ENCODE data around the gene MAGED4.
"Not testable (repeated sequence)": the region's sequence is repeated elsewhere in the genome, so short reads cannot be mapped to it uniquely, and the experiment has no call there.

Gene MAGED4, protein sequence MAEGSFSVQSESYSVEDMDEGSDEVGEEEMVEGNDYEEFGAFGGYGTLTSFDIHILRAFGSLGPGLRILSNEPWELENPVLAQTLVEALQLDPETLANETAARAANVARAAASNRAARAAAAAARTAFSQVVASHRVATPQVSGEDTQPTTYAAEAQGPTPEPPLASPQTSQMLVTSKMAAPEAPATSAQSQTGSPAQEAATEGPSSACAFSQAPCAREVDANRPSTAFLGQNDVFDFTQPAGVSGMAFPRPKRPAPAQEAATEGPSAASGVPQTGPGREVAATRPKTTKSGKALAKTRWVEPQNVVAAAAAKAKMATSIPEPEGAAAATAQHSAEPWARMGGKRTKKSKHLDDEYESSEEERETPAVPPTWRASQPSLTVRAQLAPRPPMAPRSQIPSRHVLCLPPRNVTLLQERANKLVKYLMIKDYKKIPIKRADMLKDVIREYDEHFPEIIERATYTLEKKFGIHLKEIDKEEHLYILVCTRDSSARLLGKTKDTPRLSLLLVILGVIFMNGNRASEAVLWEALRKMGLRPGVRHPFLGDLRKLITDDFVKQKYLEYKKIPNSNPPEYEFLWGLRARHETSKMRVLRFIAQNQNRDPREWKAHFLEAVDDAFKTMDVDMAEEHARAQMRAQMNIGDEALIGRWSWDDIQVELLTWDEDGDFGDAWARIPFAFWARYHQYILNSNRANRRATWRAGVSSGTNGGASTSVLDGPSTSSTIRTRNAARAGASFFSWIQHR

DNA sequence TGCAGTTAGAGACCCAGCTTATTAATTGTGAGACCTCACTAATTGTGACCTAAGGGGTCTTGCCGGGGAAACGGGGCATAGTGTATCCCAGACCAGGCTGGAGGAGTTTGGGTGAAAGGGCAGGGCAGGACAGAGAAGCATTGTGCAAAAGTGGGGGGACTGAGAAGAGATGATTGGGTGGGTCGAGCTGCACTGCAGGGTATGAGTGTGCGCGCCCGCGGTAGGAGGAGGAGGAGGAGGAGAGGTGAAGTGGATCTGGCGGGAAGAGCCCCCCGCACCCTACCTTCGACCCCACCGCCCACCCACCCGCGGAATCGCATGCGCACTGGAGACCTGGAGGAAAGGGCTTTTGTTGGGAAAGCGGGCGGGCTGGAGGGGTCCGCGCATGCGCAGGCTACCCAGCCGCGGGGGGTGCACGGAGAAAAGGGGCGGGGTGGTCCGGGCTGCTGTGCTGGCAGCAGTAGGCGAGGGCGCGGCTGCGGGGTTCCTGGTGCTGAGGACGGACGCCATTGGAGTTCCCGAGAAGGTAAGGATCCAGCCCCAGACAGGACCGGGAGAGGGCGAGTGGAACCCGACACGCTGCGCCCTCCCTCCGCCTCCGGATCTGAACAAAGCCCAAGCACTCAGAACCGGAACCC, at the start of gene MAGED4:
Gene MAGED4 (plus strand): TSS at position 449 of the 638 bp plus-strand sequence. CDS start 1,035 bp downstream, outside the sequence.
- DNase-seq (ENCODE audit: low read depth): not testable (repeated sequence)

DNA sequence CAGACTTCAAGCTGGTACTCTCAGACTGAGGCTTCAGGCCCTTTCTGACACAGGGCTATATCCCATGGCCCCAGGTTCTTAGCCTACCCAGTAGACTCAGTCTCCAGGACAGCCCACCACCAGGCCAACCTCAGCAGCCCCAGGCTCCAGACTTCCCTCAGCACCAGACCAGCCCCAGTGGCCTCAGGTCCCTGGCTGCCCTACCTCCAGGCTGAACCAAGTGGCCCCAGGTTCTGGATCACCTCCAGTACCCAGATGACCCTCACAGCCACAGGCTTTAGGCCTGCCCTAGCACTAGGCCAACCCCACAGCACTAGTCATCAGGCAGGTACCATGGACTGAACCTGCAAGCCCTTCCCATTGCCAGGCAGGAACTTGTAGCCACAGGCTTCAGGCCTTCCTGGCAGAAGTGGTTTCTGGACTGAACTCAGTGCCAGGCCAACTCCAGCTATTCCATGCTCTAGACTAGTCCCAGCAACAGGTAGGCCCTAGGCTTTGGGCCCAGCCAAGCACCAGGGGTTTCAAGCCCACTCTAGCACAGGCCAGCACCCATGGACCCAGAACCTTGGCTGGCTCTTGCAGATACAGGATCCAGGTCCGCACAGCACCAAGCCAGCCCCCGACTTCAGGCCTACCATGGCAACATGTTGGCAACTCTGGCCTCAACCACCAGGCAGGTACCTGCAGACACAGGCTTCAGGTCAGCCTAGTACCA, 45.7 kb upstream of the MAGED4 start:
- DNase-seq (ENCODE audit: low read depth): no peak

DNA sequence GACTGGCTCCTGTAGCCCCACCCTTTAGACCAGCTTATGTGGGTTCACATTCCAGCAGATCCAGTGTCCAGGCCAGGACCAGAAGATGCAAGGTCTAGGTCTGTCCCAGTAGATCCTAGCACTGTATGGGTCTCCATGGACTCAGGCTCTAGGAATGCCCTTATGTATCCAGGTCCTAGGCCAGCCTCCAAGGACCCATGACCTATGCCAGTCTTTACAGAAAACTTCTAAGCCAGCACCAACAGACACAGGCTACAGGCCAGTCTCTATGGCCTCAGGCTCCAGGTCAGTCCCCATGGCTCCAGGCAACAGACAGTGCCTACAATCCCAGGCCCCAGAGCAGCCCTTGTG, 45.2 kb upstream of the MAGED4 start:
- no peak for DNase-seq (ENCODE audit: low read depth)

DNA sequence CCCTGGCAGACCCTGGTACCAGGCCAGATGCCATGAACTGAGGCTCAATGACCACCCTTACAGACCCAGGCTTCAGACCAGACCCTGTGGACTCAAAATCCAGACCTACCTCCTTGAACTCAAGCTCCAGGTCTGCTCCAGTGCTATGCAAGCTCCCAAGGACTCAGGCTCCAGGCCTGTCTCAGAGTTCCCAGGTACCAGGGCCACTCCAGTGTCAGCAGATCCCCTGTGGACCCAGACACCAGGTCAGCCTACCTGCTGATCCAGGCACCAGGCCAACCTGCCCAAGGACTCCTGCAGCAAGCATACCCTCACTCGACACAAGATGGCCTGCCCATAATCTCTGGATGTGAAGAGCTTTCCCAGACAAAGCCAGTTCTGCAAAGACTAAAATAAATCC, 44.7 kb upstream of the MAGED4 start:
- no peak for DNase-seq (ENCODE audit: low read depth)

DNA sequence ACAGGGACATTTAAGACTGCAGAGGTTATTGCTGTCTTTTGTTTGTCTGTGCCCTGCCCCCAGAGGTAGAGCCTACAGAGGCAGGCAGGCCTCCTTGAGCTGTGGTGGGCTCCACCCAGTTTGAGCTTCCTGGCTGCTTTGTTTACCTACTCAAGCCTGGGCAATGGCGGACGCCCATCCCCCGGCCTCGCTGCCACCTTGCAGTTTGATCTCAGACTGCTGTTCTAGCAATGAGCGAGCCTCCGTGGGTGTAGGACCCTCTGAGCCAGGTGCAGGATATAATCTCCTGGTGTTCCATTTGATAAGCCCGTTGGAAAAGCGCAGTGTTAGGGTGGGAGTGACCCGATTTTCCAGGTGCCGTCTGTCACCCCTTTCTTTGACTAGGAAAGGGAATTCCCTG, 34.0 kb upstream of the MAGED4 start:
- not testable (repeated sequence) for DNase-seq (ENCODE audit: low read depth)

DNA sequence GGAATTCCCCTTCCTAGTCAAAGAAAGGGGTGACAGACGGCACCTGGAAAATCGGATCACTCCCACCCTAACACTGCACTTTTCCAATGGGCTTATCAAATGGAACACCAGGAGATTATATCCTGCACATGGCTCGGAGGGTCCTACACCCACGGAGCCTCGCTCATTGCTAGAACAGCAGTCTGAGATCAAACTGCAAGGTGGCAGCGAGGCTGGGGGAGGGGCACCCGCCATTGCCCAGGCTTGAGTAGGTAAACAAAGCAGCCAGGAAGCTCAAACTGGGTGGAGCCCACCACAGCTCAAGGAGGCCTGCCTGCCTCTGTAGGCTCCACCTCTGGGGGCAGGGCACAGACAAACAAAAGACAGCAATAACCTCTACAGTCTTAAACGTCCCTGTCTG, 24.5 kb upstream of the MAGED4 start:
- not testable (repeated sequence) for DNase-seq (ENCODE audit: low read depth)

DNA sequence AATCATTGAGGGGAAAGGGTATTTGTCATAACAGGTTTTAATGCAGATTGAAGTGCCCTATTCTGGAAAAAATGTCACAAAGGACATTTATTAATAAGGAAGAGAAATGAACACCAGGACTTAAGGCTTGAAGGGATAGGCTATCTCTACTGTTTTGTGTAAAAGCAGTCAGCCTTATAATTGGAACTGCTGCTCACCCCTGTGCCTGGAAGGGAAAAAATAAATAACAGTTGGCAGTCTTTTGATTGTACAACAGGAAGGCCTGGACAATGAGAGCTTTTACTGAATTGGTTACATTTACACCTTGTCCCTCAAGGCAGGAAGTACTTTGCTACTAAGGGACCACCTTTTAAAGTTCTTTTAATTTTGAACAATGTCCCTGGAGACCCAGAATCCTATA, 17.8 kb upstream of the MAGED4 start:
- DNase-seq (ENCODE audit: low read depth): no peak

DNA sequence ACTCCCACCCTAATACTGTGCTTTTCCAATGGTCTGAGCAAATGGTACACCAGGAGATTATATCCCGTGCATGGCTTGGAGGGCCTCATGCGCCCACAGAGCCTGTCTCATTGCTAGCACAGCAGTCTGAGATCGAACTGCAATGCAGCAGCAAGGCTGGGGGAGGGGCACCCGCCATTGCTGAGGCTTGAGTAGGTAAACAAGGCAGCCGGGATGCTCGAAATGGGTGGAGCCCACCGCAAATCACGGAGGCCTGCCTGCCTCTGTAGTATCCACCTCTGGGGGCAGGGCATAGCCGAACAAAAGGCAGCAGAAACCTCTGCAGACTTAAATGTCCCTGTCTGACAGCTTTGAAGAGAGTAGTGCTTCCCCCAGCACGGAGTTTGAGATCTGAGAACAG, 13.6 kb upstream of the MAGED4 start:
- DNase-seq (ENCODE audit: low read depth): not testable (repeated sequence)

DNA sequence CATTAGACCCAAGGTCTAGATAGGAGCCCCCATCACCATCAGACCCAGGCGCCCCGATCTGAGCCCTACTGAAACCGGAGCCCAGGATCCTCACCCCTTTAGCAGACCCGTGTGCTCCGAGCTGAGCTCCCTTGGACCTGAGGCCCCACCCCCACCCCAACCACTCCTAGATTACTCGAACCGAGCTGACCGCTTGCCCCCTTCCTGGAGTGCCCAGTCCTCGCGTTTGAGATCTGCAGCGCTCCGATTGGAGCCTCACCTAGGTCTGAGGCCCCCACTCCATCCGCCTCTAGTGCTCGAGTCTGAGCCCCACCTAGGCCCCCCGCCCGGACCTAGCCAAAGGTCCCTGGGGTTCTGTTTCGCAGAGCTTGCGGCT, 378 bp downstream of the MAGED4 start:
- not testable (repeated sequence) for DNase-seq (ENCODE audit: low read depth)

DNA sequence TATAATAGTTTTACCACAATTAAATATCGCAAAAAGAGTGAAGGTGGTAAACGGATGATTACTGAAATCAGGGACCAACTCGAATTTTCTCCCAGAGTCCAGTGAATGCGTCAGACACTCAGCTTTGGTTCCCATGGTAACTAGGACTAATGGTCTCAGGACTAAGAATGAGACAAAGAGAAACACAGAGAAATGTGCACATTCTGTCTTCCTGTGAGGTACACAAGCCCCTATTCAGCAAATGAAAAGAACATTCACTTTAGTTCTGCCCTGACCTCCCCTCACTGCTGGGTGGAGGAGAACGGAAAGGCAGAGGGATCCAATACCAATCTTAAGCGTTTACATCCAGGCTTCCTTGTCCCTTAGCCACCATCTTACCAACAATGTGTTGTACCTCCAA, 26.7 kb downstream of the MAGED4 start:
- not testable (repeated sequence) for DNase-seq (ENCODE audit: low read depth)

DNA sequence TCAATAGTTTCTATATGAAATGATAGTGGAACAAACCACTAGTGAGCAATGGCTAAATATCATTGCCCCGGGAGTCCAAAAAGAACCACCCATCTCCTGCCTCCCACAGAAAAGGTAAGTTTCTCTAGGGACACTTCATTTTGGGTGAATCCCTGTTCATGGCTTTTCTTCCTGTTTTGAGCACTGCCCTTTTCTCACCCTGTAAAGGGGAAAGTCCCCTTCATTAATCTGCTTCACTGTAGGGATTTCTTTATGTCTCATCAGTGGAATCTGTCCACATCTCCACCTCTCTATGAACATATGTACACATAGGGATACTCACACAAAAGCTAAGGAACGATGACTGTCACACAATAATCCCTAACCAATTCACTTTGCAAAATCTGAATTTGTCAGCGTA, 28.6 kb downstream of the MAGED4 start:
- DNase-seq (ENCODE audit: low read depth): no peak

DNA sequence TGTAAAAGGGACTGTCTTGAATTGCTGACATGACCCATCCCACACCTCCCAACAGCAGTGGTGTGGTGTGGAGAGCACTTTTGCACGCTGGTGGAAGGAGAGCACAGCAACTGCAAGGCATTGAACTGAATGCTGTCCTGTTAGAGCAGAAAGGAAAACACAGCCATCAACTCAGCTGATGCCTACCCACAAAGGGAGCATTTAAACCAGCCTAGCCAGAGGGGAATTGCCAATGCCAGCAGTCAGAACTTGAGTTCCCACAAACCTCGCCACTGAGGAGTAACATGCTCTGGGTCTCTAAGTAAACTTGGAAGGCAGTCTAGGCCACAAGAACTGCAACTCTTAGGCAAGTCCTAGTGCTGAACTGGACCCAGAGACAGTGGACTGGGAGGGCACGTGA, 31.9 kb downstream of the MAGED4 start:
- DNase-seq (ENCODE audit: low read depth): no peak

DNA sequence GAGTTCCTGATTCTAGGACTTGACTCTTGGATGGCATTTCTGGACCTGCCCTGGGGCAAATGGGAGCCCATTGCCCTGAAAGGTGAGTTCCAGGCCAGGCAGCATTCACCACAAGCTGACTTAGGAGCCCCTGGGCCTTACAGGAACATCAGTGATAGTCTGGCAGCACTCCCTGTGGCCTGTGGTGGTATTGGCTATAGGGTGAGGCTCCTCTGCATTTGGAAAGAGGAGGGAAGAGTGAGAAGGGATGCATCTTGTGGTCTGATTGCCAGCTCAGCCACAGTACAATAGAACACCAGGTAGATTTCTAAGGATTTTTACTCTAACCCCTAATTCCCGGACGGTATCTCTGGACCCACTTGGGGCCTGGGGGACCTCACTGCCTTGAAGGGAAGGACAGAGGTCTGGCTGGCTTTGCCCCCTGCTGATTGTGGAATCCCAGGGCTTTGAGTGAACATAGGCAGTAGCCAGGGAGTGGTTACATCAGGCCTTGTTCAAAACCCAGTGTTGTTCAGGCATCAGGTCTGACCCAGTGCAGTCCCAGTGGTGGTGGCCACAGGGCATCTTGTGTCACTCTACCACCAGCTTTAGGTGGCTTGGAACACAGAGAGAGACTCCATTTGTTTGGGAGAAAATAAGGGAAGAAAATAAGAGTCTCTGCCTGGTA, 32.9 kb downstream of the MAGED4 start:
- DNase-seq (ENCODE audit: low read depth): no peak

DNA sequence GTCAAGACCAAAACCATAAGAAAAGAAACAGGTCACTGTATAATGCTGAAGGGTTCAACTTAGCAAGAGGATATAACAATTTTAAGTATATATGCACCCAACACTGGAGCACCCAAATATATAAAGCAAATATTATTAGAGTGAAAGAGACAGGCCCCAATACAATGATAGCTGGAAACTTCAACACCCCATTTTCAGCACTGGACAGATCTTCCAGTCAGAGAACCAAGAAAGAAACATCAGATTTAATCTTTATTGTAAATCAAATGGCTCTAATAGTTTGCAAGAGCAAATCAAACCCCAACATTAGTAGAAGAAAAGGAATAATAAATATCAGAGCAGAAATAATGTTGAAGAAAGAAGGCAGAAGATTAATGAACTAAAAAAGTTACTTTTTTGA, 36.2 kb downstream of the MAGED4 start:
- DNase-seq (ENCODE audit: low read depth): no peak
